Stimulated activated CD4-positive, alpha-beta T cell treated with anti-CD3 and anti-CD28 coated beads, Interleukin-1b, Interleukin-23, amount 100 ng/mL, for 48 hours (primary cell): ENCODE results near the gene HS3ST5.

Source experiments
- DNase-seq: peaks from one replicate; pipeline ENCODE4 v3.0.0-alpha.2; 2020

The HS3ST5 gene

GRCh38 chr6:114342826-114343781 lies at the start of gene HS3ST5:
Gene HS3ST5 (minus strand): TSS chr6:114343023. CDS start chr6:114062845, 280,178 bp downstream.
- DNase-seq: no peak

- no peak for DNase-seq
Measured at GRCh38 chr6:114390176-114390575, 47.4 kb upstream of the HS3ST5 start.

- no peak for DNase-seq
Measured at GRCh38 chr6:114389111-114389510, 46.3 kb upstream of the HS3ST5 start.

- no peak for DNase-seq
Measured at GRCh38 chr6:114382406-114382805, 39.6 kb upstream of the HS3ST5 start.

- DNase-seq: no peak
Measured at GRCh38 chr6:114377881-114378280, 35.1 kb upstream of the HS3ST5 start.

GRCh38 chr6:114376611-114377175 lies 33.9 kb upstream of the HS3ST5 start:
- DNase-seq: no peak

GRCh38 chr6:114375541-114376192 lies 32.8 kb upstream of the HS3ST5 start:
- DNase-seq: no peak

- no peak for DNase-seq
Measured at GRCh38 chr6:114367315-114367961, 24.6 kb upstream of the HS3ST5 start.

- no peak for DNase-seq
Measured at GRCh38 chr6:114366899-114367298, 24.1 kb upstream of the HS3ST5 start.

GRCh38 chr6:114364301-114364700 lies 21.5 kb upstream of the HS3ST5 start:
- no peak for DNase-seq

GRCh38 chr6:114362957-114363356 lies 20.1 kb upstream of the HS3ST5 start:
- no peak for DNase-seq

- no peak for DNase-seq
Measured at GRCh38 chr6:114362396-114362795, 19.6 kb upstream of the HS3ST5 start.

- no peak for DNase-seq
Measured at GRCh38 chr6:114361036-114361435, 18.2 kb upstream of the HS3ST5 start.

GRCh38 chr6:114355300-114355699 lies 12.5 kb upstream of the HS3ST5 start:
- DNase-seq: no peak

GRCh38 chr6:114354482-114354881 lies 11.7 kb upstream of the HS3ST5 start:
- no peak for DNase-seq

GRCh38 chr6:114346451-114346850 lies 3.6 kb upstream of the HS3ST5 start:
- no peak for DNase-seq

- no peak for DNase-seq
Measured at GRCh38 chr6:114344971-114345275, 2.1 kb upstream of the HS3ST5 start.

GRCh38 chr6:114344246-114344970 lies 1.6 kb upstream of the HS3ST5 start:
- no peak for DNase-seq

- DNase-seq: no peak
Measured at GRCh38 chr6:114343782-114344144, 940 bp upstream of the HS3ST5 start.

GRCh38 chr6:114342086-114342825 lies 567 bp downstream of the HS3ST5 start:
- DNase-seq: no peak

- no peak for DNase-seq
Measured at GRCh38 chr6:114339706-114340105, 3.1 kb downstream of the HS3ST5 start.

GRCh38 chr6:114334237-114334636 lies 8.6 kb downstream of the HS3ST5 start:
- no peak for DNase-seq
